T-helper 2 cell (primary cell): ENCODE results near the gene ZFYVE9.
"Not testable (repeated sequence)": the region's sequence is repeated elsewhere in the genome, so short reads cannot be mapped to it uniquely, and the experiment has no call there.

Experiments used
- DNase-seq, 5 experiments: peaks; one replicate each; pipeline versions ENCODE4 v3.0.0 to v3.0.0-alpha.2; 2012 to 2022

Gene ZFYVE9

DNA sequence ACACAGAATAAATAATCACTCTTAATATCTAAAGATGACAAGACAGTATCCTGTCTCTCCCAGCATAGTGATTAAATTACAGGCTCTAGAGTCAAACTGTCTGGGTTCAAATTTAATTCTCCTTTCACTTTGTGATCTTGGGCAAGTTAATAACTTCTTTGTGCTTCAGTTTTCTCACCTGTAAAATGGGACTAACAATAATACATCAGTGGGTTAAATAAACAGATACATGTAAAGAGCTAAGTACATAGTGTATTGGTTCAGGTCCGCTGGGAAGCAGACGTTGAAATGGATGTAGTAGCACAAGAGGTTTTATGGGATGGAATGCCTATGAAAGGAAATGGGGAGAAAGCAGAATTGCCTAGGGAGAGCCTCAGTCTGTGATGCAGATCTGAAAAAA lies 10.7 kb downstream of the ZFYVE9 start:
- no peak for DNase-seq

DNA sequence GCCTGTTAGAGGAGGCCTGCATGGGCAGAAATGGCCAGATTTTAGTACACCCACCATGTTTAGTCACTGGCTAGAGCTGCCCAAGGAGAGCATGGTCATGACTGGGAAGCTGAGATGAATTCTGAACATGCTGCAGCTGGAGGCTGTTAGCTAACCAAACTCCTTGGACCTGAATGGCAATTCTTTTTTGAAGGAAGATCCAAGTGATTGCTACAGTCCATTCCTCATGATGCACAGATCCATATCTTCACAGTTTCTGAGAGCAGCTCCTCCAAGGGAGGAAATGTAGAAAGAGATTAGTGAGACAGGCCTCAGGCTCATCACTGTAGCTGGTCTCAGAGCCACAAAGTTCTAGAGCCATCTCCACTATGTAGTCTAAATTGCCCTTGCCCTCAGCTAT lies 11.1 kb downstream of the ZFYVE9 start:
- DNase-seq, result no peak

DNA sequence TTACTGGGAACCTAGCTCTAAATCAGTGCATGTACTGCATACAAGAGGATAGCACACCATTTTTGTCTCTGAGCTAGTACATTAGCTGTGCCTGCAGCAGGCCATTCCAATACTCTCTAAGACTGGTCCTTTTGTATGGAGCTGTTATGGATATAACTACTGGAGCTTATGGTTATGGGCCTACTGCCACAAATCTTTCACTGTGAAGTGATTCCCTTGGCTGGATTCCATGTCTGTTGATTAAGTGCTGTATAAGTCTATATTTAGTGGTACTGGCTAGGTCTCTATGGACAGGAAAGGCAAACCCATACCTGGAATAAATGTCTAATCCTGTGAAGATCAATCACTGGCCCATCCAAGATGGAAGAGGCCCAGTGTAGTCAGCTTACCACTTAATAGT lies 12.0 kb downstream of the ZFYVE9 start:
- no peak for DNase-seq

DNA sequence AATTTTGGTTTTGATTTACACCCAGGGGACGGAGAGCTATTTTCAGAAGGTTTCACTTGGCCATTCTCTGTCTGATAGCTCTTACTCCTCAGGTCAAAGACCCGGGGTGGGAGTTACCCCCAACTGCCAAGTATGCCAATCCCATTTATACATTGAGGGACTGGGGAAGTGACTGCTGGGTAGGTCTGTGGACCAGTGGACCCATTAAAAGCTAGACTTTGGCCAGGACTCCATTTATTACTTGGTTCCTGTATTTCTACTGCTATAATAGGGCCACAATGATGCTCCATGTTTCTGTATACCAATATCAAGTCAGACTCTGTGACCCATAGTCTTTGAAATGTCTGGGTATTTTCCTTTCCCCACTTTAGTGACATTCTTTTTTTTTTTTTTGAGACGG lies 14.6 kb downstream of the ZFYVE9 start:
- DNase-seq, result no peak

DNA sequence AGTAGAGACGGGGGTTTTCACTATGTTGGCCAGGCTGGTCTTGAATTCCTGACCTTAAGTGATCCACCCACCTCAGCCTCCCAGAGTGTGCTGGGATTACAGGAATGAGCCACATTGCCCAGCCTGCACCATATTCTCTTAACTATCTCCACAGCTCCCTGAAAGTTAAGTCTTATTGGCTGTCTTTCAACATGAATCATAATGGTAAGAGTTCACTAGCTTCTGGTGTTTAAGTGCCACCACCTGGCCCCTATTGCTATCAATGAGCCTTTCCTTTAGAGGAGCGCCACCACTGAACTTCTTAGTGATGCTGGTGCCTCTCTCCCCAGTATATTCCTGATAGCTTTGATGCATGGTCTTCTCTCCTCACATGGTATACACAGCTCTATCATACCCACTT lies 15.7 kb downstream of the ZFYVE9 start:
- no peak for DNase-seq

DNA sequence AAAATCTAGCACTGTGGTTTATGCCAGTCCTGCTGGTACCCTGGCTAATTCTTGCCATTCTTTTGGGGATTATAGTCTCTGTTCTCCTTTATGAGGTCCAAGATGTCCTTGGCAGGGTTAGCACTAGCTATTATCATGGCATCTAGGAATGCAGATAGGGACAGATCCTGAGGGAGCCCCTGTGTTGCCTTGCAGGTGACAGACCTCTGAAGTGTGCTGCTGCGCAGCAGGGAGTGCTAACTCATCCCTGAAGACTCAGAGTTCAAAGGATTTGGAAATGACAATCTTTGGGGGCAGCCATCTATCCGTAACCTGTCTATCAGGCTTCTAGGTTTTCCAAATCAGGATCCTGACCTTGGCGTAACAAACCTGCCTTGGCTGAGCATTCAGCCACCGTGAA lies 16.3 kb downstream of the ZFYVE9 start:
- no peak for DNase-seq

DNA sequence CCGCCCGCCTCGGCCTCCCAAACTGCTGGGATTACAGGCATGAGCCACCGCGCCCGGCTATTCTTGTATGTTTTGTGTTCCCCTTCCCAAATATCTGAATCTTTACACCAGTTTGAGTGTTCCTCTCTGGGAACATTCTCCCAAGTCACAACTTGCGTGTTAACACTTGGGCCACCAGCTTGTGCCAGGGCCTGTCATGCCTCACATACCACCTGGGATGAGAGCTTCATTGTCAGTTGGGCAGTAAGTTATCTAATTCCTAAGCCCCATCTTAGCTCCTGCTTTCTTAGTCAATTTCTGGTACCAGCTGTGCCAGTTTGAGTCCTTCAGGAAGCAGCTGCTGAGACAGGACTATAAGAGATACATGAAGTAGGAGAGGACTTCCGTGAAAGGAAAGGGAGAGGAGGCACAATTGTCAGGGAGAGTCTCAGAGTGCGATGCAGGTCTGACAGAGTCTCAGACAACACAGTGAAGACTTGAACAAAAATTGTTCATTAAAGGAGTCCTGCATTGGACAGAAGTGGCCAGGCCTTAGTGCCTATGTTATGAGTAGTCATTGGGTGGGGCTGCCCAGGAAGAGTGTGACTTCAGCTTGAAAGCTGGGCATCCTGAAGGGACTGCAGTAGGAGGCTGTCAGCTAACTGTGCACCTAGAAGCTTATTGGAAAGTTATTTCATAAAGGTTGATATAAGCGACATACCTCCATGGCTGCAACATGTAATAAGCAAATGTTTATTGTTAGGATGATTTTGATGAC lies 17.3 kb downstream of the ZFYVE9 start:
- DNase-seq, result no peak

DNA sequence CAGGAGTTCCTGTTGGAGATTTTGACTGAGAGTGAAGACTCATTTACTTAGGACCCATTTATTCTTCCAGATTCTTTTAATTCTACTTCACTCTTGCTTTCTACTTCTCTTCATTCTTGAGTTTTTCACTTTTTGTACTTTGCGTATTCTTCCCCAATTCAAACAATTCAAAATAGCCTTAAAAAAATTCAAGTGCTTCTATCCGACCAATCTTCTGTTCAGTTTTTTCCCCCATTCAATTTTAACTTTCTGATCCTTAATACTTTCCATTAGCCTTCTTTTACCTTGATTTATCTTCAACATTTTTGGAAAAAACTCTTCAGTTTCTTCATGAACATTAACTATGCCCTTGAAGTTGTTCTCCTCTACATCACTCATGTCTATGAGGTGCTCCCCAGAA lies 21.1 kb downstream of the ZFYVE9 start:
- DNase-seq, result no peak

DNA sequence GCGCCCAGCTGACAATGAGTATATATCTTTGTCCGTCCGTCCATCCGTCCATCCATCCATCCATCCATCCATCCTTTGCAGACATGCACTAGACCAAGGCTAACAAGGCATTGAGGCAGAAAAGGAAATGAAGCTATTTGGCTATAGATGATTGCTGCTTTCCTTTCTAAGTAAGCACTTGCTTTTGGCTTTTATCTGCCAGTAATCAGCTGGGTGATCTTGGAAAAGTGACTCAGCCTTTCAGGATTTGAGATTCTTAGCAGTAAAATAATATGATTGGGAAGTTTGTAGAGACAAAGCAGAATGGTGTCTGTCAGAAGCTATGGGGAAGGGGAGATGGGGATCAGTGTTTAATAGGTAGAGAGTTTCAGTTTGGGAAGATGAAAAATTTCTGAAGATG lies 22.7 kb downstream of the ZFYVE9 start:
- no peak for DNase-seq

DNA sequence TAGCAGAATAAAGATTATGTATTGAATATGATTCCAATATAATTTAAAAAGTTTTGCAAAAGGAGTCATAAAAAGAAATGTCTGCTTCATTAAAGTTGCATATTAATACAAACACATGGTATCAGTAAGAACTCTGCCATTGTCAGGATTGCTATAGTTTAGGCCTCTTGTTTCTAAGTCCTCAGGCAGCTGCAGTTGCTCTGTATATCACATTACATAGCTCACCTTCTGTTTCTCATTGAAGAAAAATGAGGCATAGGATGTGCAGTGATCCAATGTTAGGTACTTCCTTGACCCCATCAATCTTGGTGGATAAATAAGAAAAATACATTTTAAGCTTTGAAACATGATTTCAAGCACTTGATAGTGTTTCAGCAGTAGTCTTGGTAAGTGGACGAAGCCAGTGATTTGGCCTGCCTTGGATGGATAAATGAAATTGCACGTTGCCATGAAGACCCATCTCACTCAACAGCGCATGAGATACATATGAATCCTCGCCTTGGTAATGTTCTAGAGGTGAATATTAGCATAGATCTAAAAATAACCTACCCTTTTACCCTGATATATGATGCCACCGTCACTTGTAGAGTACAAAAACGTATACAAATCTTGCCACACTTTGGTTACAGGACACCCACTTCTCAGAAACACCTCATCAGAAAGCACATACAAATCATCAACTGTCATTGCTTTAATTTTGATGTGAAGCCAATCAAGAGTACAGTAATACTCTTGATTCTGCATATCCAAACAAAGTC lies 25.3 kb downstream of the ZFYVE9 start:
- DNase-seq, result no peak

DNA sequence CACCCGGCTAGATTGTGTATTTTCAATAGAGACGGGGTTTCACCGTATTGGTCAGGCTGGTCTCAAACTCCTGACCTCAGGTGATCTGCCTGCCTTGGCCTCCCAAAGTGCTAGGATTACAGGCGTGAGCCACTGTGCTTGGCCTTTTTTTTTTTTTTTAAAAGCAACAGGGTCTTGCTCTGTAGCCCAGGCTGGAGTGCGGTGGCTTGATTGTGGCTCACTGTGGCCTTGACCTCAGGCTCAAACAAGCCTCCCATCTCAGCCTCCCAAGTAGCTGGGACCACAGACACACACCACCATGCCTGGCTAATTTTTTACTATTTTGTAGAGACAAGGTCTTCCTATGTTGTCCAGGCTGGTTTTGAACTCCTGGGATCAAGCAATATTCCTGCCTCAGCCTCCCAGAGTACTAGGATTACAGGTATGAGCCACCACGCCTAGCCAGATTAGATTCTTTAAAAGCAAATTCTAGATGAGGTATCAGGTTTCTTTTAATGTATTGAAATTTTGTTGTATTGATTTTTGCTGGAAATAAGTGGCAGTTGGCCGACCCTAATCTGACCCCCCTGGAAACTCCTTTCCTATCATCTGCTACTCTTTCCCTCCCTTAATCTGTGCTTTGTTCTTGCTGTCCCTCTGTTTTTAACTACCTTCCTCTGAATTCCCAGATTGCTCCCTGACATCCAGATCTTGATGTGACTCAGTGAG lies 26.6 kb downstream of the ZFYVE9 start:
- no peak for DNase-seq

DNA sequence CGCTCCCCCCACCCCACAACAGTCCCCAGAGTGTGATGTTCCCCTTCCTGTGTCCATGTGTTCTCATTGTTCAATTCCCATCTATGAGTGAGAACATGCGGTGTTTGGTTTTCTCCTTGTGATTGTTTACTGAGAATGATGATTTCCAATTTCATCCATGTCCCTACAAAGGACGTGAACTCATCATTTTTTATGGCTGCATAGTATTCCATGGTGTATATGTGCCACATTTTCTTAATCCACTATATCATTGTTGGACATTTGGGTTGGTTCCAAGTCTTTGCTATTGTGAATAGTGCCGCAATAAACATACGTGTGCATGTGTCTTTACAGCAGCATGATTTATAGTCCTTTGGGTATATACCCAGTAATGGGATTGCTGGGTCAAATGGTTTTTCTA lies 29.3 kb downstream of the ZFYVE9 start:
- not testable (repeated sequence) for DNase-seq

DNA sequence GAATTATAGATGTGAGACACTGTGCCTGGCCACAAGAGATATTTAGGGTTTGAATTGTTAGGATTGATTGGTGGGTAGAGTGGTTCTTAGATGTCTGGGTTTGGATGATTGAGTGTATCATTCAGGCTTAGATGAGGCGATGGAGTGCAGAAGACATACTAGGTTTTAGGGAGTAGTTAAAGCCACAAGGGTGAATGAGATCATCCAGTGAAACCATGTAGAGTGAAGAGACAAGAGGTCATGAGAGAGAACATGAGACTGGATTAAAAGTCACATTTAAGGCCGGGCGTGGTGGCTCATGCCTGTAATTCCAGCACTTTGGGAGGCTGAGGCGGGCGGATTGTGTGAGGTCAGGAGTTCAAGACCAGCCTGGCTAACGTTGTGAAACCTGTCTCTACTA lies 37.2 kb downstream of the ZFYVE9 start:
- DNase-seq, result no peak

DNA sequence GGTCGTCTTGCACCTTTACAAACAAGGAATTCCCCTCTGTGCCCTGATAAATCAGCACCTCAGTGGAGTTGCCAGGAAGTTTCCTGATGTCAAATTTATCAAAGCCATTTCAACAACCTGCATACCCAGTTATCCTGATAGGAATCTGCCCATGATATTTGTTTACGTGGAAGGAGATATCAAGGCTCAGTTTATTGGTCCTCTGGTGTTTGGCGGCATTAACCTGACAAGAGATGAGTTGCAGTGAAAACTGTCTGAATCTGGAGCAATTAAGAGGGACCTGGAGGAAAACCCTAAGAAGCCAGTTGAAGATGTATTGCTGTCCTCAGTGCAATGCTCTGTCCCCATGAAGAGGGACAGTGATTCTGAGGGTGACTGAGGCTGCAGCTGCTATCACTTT lies 38.3 kb downstream of the ZFYVE9 start:
- no peak for DNase-seq

DNA sequence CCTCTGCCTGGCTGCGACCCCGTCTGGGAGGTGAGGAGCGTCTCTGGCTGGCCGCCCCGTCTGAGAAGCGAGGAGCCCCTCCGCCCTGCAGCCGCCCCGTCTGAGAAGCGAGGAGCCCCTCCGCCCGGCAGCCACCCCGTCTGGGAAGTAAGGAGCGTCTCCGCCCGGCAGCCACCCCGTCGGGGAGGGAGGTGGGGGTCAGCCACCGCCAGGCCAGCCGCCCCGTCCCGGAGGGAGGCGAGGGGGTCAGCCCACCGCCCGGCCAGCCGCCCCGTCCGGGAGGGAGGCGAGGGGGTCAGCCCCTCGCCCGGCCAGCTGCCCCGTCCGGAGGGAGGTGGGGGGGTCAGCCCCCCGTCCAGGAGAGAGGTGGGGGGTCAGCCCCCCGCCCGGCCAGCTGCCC lies 39.9 kb downstream of the ZFYVE9 start:
- not testable (repeated sequence) for DNase-seq

DNA sequence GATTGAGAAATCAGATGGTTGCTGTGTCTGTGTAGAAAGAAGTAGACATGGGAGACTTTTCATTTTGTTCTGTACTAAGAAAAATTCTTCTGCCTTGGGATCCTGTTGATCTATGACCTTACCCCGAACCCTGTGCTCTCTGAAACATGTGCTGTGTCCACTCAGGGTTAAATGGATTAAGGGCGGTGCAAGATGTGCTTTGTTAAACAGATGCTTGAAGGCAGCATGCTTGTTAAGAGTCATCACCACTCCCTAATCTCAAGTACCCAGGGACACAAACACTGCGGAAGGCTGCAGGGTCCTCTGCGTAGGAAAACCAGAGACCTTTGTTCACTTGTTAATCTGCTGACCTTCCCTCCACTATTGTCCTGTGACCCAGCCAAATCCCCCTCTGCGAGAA lies 40.4 kb downstream of the ZFYVE9 start:
- not testable (repeated sequence) for DNase-seq

DNA sequence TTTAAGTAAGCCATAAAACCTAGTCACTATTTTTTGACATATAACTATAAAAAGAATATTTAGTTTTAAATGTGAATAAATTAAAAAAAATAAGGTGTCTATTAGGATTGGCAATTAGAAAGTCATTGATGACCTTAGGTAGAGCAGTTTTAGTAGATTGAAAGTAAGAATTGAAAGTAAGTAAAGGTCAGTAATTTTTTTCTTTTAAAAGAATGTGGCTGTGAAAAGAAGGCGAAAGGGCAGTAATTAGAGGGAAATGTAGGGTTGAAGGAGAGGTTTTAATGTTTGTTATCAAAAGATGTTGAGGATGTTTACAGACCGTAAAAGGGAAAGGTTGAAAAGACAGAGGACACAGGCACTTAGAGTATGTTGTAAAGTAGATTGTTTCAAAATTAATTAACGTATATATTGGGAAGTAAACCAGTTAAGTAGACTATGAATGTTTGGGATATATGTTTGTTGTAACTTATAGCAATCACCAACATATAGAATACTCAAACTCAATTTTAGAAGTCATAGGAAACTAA lies 41.0 kb downstream of the ZFYVE9 start:
- DNase-seq, result no peak

DNA sequence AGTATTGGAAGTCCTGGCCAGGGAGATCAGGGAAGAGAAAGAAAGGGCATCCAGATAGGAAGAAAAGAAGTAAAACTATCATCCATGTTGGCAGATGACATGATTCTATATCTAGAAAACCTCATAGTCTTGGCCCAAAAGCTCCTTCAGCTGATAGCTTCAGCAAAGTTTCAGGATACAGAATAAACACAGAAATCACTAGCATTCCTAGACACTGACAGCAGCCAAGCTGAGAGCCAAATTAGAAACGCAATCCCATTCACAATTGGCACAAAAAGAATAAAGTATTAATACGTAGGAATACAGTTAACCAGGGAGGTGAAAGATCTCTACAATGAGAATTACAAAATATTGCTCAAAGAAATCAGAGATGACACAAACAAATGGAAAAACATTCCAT lies 44.6 kb downstream of the ZFYVE9 start:
- no peak for DNase-seq

DNA sequence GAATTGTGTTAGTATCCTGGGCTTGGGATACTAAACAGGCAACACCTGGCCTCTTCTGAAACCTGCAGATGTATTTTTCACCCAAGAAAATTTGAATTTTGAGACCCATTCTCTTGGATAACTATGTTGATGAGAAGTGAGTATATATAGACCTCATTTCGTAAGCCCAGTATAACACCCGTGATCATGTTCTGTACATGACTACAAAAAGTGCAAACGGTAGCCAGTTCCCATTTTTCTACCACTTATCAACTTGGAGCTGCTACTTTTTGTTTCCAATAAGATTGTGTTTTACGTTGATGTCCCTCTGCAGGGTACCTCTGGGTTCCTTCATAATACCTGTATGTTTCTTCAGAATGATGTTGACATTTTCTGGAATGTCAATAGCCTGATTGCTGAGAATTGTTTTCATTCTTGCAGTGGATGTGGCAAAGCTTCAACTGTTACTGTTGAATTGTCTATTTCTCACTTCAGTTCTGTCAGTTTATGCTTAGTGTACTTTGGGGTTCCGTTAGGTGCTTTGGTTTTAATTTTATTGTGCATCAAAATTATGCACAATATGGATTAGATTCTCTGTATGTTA lies 48.1 kb downstream of the ZFYVE9 start:
- DNase-seq, result no peak

DNA sequence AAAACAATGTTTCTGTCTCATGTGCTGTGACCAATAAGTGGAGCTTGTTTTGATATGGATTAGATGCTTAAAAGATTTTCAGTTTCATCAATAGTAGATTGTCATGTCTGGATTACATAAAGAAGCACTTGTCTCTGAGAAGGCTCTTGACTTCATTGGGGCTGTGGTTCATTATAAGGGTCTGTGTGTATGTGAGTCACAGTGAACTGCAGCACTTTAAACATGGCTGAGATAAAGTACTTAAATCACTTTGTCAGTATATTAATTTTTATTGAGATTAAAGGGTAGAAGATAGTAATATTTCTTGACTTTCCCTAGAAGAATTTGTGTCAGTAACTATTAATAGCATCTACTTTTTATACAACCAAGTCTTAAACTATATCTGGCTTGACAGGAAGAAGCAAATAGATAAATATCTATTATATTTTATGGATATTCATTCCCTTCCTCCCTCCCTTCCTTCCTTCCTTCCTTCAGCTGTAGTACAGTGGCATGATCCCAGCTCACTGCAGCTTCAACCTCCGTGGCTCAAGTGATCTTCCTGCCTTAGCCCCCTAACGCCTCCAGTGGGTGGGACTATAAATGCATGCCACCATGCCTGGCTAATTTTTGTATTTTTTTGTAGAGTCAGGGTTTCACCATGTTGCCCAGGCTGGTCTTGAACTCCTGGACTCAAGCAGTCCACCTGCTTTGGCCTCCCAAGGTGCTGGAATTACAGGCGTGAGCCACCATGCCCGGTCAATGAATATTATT lies 48.8 kb downstream of the ZFYVE9 start:
- no peak for DNase-seq

DNA sequence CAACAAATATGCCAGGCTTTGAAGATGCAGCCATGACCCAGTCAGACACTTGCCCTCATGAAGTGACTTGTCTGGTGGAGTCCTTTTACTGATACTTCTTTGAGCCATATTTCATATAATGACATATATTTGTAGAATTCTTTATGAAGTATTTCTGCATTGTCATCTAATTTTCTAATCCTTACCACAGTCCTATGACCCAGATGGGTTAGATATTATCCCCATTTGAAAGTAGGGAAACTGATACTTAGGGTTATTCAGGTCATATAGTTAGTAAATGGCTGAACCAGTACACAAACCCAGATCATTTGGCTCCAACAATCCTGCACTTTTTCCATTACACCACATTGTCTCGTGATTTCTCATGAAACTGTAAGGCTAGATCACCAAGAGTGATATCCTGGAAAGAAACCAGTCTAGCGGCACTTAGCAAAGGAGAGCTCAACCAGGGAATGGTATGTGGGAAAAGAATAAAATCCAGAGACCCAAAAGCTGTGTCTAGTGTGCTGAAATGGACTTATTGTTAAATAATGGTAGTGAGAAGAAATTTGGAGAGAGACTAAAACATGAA lies 49.6 kb downstream of the ZFYVE9 start:
- no peak for DNase-seq

DNA sequence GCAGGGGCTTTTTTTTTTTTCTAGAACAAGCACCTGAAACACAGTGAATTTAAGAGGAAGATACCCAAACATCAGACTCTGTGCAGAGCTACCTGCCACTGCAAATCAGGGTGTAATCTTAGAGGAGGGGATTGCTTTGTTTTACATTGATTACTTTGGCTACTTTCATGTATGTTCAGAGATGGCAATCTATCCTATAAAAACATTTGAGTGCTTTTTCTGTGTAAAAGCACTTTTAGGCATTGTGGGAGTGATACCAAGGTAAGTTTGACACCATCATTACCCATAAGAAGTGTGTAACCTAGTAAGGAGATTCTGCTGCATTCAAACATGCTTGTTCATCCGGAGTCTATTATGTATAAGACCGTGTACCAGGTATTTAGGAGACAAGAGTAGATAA lies 50.1 kb downstream of the ZFYVE9 start:
- no peak for DNase-seq
